HEK293T (cell line): ENCODE results near the gene GBP1.
"Not testable (repeated sequence)": the region's sequence is repeated elsewhere in the genome, so short reads cannot be mapped to it uniquely, and the experiment has no call there.

ENCODE experiments used
- CTCF ChIA-PET: fragments of 350-600 bp; formaldehyde crosslinking; extraction: SDS; loops from one replicate; lab custom pipeline; 2021; ENCODE audit warnings: antibody characterized with exemption, inconsistent platforms; lab: Yijun Ruan, JAX
- POLR2A ChIA-PET: fragments of 350-600 bp; formaldehyde crosslinking; extraction: SDS; loops from one replicate; lab custom pipeline; 2020; ENCODE audit warnings: antibody characterized with exemption, inconsistent platforms; lab: Yijun Ruan, JAX
- DNase-seq: peaks from one replicate; pipeline ENCODE4 v3.0.0; 2012; ENCODE audit warnings: mixed read lengths; ENCODE audit errors: extremely low spot score
- ARNT ChIP-seq: fragments of 450-650 bp; IDR thresholded peaks from 2 replicates; pipeline ENCODE4 v1.6.1; 2017; ENCODE audit warnings: mild to moderate bottlenecking
- BHLHE40 ChIP-seq: fragments of 450-650 bp; IDR thresholded peaks from 2 replicates; pipeline ENCODE4 v1.6.1; 2016; ENCODE audit warnings: mild to moderate bottlenecking, moderate library complexity, borderline replicate concordance
- CTBP1 ChIP-seq: fragments of 450-650 bp; IDR thresholded peaks from 2 replicates; pipeline ENCODE4 v1.6.1; 2016; ENCODE audit warnings: borderline replicate concordance
- ELF4 ChIP-seq: fragments of 450-650 bp; IDR thresholded peaks from 2 replicates; pipeline ENCODE4 v1.6.1; 2017; ENCODE audit warnings: antibody characterized with exemption
- FOXA1 ChIP-seq: fragments of 450-650 bp; IDR thresholded peaks from 2 replicates; pipeline ENCODE4 v1.6.1; 2016; ENCODE audit warnings: mild to moderate bottlenecking
- FOXK2 ChIP-seq: fragments of 450-650 bp; IDR thresholded peaks from 2 replicates; pipeline ENCODE4 v1.6.1; 2016; ENCODE audit warnings: mild to moderate bottlenecking
- FOXM1 ChIP-seq: fragments of 450-650 bp; IDR thresholded peaks from 2 replicates; pipeline ENCODE4 v1.6.1; 2017; ENCODE audit warnings: mild to moderate bottlenecking, borderline replicate concordance
- HDGF ChIP-seq: fragments of 450-650 bp; IDR thresholded peaks from 2 replicates; pipeline ENCODE4 v1.6.1; 2017; ENCODE audit warnings: antibody characterized with exemption, borderline replicate concordance
- L3MBTL2 ChIP-seq: fragments of 450-650 bp; conservative IDR thresholded peaks from 2 replicates; pipeline ENCODE4 v1.6.1; 2016; ENCODE audit warnings: mild to moderate bottlenecking
- LEF1 ChIP-seq: fragments of 450-650 bp; IDR thresholded peaks from 2 replicates; pipeline ENCODE4 v1.6.1; 2017; ENCODE audit warnings: mild to moderate bottlenecking, borderline replicate concordance
- NFRKB ChIP-seq: fragments of 450-650 bp; IDR thresholded peaks from 2 replicates; pipeline ENCODE4 v1.6.1; 2016; ENCODE audit warnings: mild to moderate bottlenecking, moderate library complexity
- SP1 ChIP-seq: fragments of 450-650 bp; IDR thresholded peaks from 2 replicates; pipeline ENCODE4 v1.6.1; 2017
- SUZ12 ChIP-seq: fragments of 450-650 bp; IDR thresholded peaks from 2 replicates; pipeline ENCODE4 v1.6.1; 2016; ENCODE audit warnings: mild to moderate bottlenecking
- TARDBP ChIP-seq: fragments of 450-650 bp; IDR thresholded peaks from 2 replicates; pipeline ENCODE4 v1.6.1; 2016
- ZNF384 ChIP-seq: fragments of 450-650 bp; IDR thresholded peaks from 2 replicates; pipeline ENCODE4 v1.6.1; 2016
- TF ChIP-seq, protein P1 (sequence below): fragments of 450-650 bp; IDR thresholded peaks from 2 replicates; pipeline ENCODE4 v1.6.1; 2016

The GBP1 gene

DNA sequence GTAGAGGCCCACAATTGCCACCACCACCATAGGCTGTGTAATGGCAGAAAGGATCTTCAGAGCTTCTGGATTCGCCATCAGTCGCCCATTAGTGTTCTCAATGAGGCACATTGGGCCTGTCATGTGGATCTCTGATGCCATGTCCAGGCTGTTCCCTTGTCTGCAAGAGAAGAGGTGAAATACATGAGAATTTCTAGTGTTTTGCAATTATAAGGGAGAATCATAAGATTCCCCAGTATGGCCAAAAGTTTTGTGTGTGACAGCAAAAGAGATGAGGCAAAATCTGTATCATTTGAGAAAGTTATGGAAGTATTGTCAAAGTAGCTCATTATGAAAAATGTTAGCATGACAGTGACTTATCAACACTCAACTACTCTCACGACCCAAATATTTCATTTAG lies 1.9 kb downstream of the GBP1 start:
- DNase-seq: no peak
- ChIA-PET CTCF (no interaction called here), POLR2A (no interaction called here)
- TF ChIP-seq ELF4 (no peak), HDGF (no peak), L3MBTL2 (no peak), CTBP1 (no peak), FOXA1 (no peak), TARDBP (no peak), BHLHE40 (no peak), FOXM1 (no peak), SP1 (no peak), FOXK2 (no peak), SUZ12 (no peak), ZNF384 (no peak), LEF1 (no peak), ARNT (no peak), NFRKB (no peak)
- TF ChIP-seq, protein P1, sequence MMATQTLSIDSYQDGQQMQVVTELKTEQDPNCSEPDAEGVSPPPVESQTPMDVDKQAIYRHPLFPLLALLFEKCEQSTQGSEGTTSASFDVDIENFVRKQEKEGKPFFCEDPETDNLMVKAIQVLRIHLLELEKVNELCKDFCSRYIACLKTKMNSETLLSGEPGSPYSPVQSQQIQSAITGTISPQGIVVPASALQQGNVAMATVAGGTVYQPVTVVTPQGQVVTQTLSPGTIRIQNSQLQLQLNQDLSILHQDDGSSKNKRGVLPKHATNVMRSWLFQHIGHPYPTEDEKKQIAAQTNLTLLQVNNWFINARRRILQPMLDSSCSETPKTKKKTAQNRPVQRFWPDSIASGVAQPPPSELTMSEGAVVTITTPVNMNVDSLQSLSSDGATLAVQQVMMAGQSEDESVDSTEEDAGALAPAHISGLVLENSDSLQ: no peak

DNA sequence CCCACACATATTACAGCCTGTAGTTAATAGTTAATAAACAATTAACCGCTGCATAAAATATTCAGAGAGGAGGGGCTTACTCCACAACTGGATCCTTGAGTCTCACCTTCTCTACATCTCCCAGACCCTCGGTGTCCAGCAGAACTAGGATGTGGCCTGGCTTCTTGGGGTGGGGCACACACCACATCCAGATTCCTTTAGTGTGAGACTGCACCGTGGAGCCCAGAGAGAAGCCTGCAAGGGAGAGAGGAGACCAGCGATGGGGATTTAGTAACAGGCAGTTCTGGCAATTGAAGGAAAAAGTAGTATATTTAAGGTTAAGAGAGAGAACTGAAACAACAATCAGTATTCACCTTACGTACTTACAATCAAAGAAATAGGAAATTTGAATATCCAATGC lies 4.9 kb downstream of the GBP1 start:
- DNase-seq: no peak
- POLR2A ChIA-PET: no interaction called here
- TF ChIP-seq LEF1 (no peak), L3MBTL2 (no peak), FOXM1 (no peak), BHLHE40 (no peak), FOXK2 (no peak)
- TF ChIP-seq, protein P1: no peak
- CTCF ChIA-PET: no interaction called here

DNA sequence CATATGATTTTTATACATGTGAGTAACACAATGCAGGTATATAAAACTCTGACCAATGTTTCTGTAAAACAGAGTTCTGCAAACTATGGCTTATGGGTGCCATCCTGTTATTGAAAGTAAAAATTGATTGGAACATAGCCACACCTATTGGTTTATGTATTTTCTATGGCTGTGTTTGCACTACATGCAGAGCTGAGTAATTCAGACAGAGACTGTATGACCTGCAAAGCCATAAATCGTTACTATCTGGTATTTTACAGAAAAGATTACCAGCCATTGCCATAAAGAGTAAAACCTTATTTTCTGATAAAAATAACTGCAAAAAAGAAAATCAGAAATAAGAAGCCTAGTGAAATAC lies 13.1 kb downstream of the GBP1 start:
- ChIA-PET POLR2A (no interaction called here), CTCF (no interaction called here)
- TF ChIP-seq LEF1 (no peak), ELF4 (no peak), HDGF (no peak), FOXA1 (no peak), BHLHE40 (no peak)
- DNase-seq: no peak

DNA sequence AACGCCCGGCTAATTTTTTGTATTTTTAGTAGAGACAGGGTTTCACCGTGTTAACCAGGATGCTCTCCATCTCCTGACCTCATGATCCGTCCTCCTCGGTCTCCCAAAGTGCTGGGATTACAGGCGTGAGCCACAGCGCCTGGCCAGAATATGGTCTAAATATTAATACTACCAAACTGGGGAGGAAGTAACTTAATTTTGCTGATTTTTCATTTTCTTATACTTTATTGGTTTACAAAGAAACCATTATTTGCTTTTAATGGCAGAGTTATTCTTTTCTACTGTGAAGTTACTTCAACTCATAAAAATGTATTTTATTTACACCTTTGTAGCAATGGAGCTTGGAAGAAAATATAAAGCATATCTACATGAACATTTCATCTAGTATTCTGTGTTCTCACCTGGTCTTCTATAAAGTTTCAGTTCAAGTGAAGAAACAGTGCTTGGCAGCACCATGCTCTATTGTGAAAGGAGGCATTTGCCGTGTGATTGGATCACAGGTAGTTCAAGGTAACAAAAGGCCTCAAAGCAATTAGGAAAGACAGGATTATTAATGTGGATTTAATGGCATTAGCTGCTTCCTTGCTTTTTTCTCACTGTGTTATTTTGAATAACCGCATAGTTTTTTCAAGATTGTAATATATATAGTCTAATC lies 13.6 kb downstream of the GBP1 start:
- ChIA-PET POLR2A (no interaction called here), CTCF (no interaction called here)
- TF ChIP-seq L3MBTL2 (no peak), FOXM1 (no peak), NFRKB (no peak)
- DNase-seq: no peak

DNA sequence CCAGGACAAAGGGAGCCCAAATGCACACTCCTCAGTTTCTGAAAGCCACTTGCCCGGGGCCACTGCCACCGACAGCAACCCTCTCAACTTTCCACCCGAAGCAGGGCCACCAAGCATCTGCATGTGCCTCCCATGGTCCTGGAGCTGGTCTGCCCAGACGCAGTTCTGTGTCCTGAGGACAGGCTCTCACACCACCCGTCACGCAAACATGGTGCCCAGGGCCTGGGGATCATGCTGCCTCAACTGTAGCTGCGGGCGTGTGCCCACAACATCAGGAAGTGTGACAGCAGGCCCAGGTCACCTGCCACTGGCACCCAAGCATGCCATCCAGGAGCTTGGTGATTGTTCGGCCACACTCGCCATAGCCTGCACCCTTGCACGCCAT lies 14.4 kb downstream of the GBP1 start:
- TF ChIP-seq FOXA1 (no peak), HDGF (no peak), SP1 (no peak), SUZ12 (no peak), CTBP1 (no peak), LEF1 (no peak), TARDBP (no peak), BHLHE40 (no peak), ZNF384 (no peak), ARNT (no peak)
- ChIA-PET POLR2A (no interaction called here), CTCF (interaction anchor here (0.6 kb wide), 1 partner anchor 16 kb away, joined by 3 read pairs; no protein-coding TSS in a partner anchor)
- no peak for DNase-seq

DNA sequence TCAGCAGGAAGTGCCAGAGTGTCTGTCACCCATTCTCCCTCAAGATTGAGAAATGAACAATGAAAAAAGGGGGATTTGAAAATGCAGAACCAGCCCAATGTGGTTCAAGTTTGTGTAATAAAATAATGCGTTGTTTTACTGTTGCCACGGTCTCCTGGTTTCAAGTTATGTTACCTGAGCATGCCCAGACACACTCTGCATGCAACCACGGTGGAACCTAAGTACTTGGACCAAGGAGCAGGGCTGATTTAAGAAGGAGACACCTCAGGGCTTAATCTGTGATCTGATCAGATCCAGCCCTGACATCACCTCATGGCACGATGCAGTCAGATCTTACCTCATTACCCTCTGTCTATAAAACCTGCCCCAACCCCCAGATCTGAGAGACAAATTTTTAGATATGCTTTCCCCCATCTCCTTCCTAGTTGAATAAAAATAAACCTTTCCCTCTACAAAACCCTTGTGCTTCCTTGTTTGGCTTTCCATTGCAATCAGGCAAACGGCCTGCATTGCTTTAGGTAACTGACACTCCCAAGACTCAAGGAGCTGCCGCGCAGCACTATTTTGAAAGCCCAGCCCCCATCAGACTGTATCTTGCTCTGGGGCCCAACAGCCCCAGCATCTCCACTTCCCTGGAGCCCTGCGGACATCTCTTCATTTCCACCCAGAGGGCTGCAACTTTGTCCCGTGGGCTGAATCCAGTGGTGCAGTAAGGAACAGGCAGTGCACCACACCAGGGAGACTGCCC lies 14.9 kb downstream of the GBP1 start:
- POLR2A ChIA-PET, DNase-seq: not testable (repeated sequence)
- CTCF ChIA-PET: interaction anchor here (0.6 kb wide), 1 partner anchor 16 kb away, joined by 3 read pairs; no protein-coding TSS in a partner anchor

DNA sequence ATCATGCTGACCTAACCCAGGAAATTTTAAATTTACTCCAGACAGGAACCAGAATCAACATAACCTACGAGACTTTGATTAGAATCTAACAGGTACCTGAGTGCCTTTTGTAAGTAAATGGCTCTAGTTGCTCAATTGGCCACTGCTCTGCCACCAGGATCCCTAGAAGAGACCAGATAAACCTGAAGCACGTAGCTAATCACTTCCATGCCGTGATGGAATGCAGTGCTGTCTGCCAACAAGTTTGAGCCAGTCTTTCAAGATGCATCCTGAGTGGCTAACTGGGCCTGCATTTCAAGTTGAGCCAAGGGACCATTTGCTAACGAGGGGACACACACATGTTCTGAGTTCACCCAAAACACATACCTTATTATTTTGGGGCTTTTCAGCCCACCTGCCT lies 15.8 kb downstream of the GBP1 start:
- POLR2A ChIA-PET, DNase-seq, CTCF ChIA-PET: not testable (repeated sequence)

DNA sequence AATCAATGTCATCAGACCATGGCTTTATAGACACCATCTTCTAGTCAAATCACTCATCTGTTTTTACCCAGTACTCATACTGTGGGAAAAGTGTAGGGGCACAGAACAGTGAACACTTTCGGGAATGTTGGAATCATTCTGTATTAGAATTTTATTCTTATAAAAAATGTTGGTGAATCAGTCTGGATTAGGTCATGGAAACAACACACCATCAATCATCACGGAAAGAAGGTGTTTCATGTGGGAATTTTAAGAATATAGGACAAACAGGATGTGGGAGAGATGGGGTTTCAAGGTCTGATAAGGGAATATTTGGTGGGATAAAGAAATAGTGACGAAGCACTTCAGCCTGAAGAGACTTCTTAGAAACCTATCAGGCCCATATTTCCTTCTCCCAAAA lies 17.3 kb downstream of the GBP1 start:
- CTCF ChIA-PET: no interaction called here
- TF ChIP-seq ELF4 (no peak), L3MBTL2 (no peak), SP1 (no peak)
- POLR2A ChIA-PET: no interaction called here

DNA sequence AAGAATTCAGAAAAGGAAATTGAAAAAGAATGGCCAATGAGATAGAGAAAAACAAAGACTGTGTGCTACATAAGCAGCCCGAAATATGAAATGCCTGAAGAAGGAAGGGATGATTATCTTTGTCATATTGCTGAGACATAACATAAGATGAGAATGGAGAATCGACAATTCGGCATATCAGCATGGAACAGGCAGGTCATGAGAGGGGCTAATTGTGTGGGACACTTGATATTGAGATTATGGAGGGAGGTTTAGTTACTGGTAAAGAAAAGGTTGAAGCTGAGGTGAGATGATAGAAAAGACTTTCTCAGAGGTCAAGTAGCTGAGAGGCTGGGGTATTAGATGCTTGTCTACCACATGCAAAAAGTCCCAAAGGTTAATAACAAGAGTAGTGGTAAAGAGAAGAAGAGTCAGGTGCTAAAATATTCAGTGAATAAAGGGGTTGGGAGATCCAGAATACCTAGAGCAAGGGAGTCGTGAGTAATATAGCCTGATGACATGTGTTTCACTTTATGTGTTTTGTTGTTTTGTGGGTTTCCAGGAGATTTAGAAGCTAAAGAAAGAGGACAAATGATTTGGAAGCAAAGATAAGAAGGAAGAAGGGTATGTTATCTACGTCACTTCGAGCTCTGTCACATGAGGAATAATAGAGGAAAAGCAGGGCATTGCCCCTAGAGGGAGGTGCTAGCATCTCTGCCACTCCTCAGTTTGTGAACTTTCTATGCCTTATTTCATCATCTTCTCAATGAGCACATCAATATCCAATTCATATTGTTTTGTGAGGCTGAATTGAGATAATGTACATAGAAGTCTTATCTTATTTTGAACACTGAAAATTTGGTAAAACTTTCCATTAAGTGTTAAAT lies 18.5 kb downstream of the GBP1 start:
- POLR2A ChIA-PET, CTCF ChIA-PET, DNase-seq: not testable (repeated sequence)

More for the DNA sequence above, 17.3 kb downstream of the GBP1 start:
- DNase-seq: no peak
